ENCODE data around the gene LAMC3. TPM values are rescaled to one million over a fixed set of nuclear protein-coding genes. Genes with fewer than 3 reads are reported as not detected.

Gene LAMC3
- total RNA-seq, 2 experiments from 2014 or later: 0.66 to 1.7 TPM

- POLR2A ChIA-PET: no interaction called here
- H3K4me1 ChIP-seq (ENCODE audit: insufficient read depth, low read length): peaks cover 17% of the 10 kb centered on the region
- Mint-ChIP-seq H3K27ac (no peak overlapping the region), H3K4me3 (no peak overlapping the region), H3K4me1 (ENCODE audit: low read depth) (peaks cover 20% of the 10 kb centered on the region), H3K36me3 (ENCODE audit: low read depth) (no peaks in the 10 kb centered on the region), H3K9me3 (no peaks in the 10 kb centered on the region), H3K27me3 (peaks cover 4% of the 10 kb centered on the region)
- CTCF ChIA-PET: no interaction called here
- H3K36me3 ChIP-seq (ENCODE audit: insufficient read depth, low read length): no peaks in the 10 kb centered on the region
- H3K27ac ChIP-seq (ENCODE audit: low read depth in 1 of 2, low read length in 2 of 2): no peak overlapping the region
- no peak for ATAC-seq (ENCODE audit: poor library complexity)
- DNase-seq: no peak
- no peak for TF ChIP-seq CTCF (IDR thresholded peaks at IDR 0.05)
- no peaks in the 10 kb centered on the region for H3K9me3 ChIP-seq (ENCODE audit: control insufficient read depth in 1 of 2, insufficient read depth in 1 of 2, low read length in 2 of 2)
- peaks cover 0 to 2% of the 10 kb centered on the region in 2 experiments for H3K27me3 ChIP-seq (ENCODE audit: control insufficient read depth in 1 of 2, insufficient read depth in 2 of 2, low read length in 2 of 2)
- H3K4me3 ChIP-seq (ENCODE audit: low read length): no peak overlapping the region
- intact Hi-C loops (cut with DNase I, micrococcal nuclease): no loop called here
Measured at GRCh38 chr9:131042666-131043065, 33.7 kb downstream of the LAMC3 start.

GRCh38 chr9:131043087-131043486 is 34.1 kb downstream of the LAMC3 start:
- Mint-ChIP-seq H3K36me3 (ENCODE audit: low read depth) (no peaks in the 10 kb centered on the region), H3K4me1 (ENCODE audit: low read depth) (peaks cover 20% of the 10 kb centered on the region), H3K9me3 (no peaks in the 10 kb centered on the region), H3K27ac (no peak overlapping the region), H3K27me3 (no peaks in the 10 kb centered on the region), H3K4me3 (no peak overlapping the region)
- intact Hi-C loops (cut with DNase I, micrococcal nuclease): no loop called here
- CTCF ChIA-PET: no interaction called here
- ATAC-seq (ENCODE audit: poor library complexity) (no peak), DNase-seq (peak in 1 of 14 experiments; percentile 15)
- no peak for TF ChIP-seq CTCF (IDR thresholded peaks at IDR 0.05)
- Histone ChIP-seq H3K4me3 (ENCODE audit: low read length) (no peak overlapping the region), H3K36me3 (ENCODE audit: insufficient read depth, low read length) (no peaks in the 10 kb centered on the region), H3K4me1 (ENCODE audit: insufficient read depth, low read length) (peaks cover 17% of the 10 kb centered on the region), H3K27me3 (ENCODE audit: control insufficient read depth in 1 of 2, insufficient read depth in 2 of 2, low read length in 2 of 2) (no peaks in the 10 kb centered on the region), H3K9me3 (ENCODE audit: control insufficient read depth in 1 of 2, insufficient read depth in 1 of 2, low read length in 2 of 2) (no peaks in the 10 kb centered on the region), H3K27ac (ENCODE audit: low read depth in 1 of 2, low read length in 2 of 2) (no peak overlapping the region)
- POLR2A ChIA-PET: no interaction called here

- Mint-ChIP-seq H3K9me3 (no peaks in the 10 kb centered on the region), H3K4me1 (ENCODE audit: low read depth) (peaks cover 20% of the 10 kb centered on the region), H3K36me3 (ENCODE audit: low read depth) (no peaks in the 10 kb centered on the region), H3K27me3 (no peaks in the 10 kb centered on the region), H3K4me3 (no peak overlapping the region), H3K27ac (no peak overlapping the region)
- TF ChIP-seq CTCF (IDR thresholded peaks at IDR 0.05): no peak
- no peak for DNase-seq
- H3K36me3 ChIP-seq (ENCODE audit: insufficient read depth, low read length): no peaks in the 10 kb centered on the region
- no peak overlapping the region for H3K4me3 ChIP-seq (ENCODE audit: low read length)
- no peaks in the 10 kb centered on the region for H3K9me3 ChIP-seq (ENCODE audit: control insufficient read depth in 1 of 2, insufficient read depth in 1 of 2, low read length in 2 of 2)
- no peaks in the 10 kb centered on the region for H3K27me3 ChIP-seq (ENCODE audit: control insufficient read depth in 1 of 2, insufficient read depth in 2 of 2, low read length in 2 of 2)
- peaks cover 17% of the 10 kb centered on the region for H3K4me1 ChIP-seq (ENCODE audit: insufficient read depth, low read length)
- ChIA-PET POLR2A (no interaction called here), CTCF (no interaction called here)
- intact Hi-C loops (cut with DNase I, micrococcal nuclease): no loop called here
- no peak overlapping the region for H3K27ac ChIP-seq (ENCODE audit: low read depth in 1 of 2, low read length in 2 of 2)
- no peak for ATAC-seq (ENCODE audit: poor library complexity)
Measured at GRCh38 chr9:131043646-131044045, 34.7 kb downstream of the LAMC3 start.
